ENCODE measurements around the gene LMO7.

GRCh38 chr13:75902166-75903104 lies 266.3 kb downstream of the LMO7 start:
- no peak for TF ChIP-seq EZH2 (IDR thresholded peaks at IDR 0.05)
- TF ChIP-seq, protein P1, sequence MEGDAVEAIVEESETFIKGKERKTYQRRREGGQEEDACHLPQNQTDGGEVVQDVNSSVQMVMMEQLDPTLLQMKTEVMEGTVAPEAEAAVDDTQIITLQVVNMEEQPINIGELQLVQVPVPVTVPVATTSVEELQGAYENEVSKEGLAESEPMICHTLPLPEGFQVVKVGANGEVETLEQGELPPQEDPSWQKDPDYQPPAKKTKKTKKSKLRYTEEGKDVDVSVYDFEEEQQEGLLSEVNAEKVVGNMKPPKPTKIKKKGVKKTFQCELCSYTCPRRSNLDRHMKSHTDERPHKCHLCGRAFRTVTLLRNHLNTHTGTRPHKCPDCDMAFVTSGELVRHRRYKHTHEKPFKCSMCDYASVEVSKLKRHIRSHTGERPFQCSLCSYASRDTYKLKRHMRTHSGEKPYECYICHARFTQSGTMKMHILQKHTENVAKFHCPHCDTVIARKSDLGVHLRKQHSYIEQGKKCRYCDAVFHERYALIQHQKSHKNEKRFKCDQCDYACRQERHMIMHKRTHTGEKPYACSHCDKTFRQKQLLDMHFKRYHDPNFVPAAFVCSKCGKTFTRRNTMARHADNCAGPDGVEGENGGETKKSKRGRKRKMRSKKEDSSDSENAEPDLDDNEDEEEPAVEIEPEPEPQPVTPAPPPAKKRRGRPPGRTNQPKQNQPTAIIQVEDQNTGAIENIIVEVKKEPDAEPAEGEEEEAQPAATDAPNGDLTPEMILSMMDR (IDR thresholded peaks at IDR 0.05) = no peak
